Smooth muscle cell of the brain vasculature (primary cell): ENCODE measurements around the gene GALNTL6.
A peak's percentile ranks its signal among the peaks of the same experiment; 100 is the strongest.

ENCODE experiments used
- DNase-seq: peaks from one replicate; pipeline ENCODE4 v3.0.0-alpha.2; 2012; ENCODE audit warnings: low read depth, low spot score

The GALNTL6 gene

DNA sequence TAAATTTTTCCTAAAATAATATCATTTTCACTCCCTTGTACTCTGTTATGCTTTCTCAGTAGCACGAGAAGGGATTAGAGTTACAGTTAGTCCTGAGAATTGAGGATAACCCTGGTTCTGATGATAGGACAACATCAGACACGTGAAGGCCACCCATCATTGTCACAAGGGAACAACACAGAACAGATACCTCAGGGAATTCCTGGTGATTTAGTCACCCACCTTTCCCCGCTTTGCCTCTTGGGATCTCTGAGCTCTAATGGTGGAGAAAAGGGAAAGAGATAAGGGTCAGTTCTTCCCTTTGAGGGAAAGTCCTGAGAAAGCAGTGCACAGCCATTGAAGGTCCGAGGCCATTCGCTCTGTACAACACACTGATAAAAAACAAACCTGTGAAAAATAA, 1243.1 kb downstream of the GALNTL6 start:
- no peak for DNase-seq

DNA sequence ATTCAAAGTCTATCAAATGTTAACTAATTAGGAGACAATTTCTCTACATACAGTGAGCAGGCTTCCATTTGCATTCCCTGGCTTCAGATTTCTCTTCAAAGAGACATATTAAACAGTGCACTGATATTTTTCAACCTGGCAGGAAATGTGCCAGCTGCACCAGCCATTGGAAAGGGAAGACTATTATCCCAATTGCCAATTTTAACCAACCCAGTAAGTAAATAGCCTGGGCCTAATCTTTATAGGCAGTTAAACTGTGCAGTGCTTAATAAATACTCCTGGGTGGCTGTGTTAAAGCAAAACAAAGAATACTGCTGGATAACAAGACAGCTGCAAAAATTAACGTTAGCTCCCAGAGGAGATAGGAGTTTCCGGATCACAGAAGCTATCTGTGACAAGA, 1243.5 kb downstream of the GALNTL6 start:
- DNase-seq, result no peak

DNA sequence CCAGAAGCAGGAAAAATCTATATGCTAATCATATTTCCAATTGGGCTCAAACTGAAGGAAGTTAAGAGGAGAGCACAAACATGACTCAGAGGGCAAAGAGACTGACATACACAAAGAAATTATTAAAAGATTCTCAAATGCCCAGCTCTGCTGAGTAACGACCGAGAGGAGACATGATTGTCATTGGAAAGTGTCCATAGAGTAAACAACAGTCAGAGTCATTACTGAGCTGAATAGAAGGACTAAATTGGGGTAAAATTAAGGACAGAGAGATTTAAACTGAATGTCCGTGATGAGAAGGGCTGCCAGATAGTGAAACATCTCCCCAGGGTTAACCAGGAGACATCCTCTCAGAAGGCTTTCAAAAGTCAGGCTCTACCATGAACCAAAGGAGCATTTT, 1244.2 kb downstream of the GALNTL6 start:
- DNase-seq, result no peak

DNA sequence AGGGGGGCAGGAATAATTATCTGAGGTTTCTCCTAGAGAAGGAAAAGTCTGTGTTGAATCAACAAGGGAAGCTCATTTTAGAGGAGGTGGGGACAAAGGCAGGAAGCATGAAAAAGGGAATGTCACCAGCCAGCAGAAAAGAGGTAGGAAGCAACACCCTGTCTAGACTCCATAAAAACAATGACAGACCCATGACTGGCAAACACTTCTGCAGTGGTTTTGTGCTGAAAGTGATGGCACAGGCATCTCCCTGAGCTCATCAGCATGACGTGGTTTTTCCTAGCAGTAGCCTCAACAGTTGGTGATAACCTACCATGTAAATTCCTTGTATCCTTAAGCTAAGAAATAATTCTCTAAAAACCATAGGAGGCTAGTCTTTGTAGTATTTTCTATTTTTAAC, 1244.7 kb downstream of the GALNTL6 start:
- no peak for DNase-seq

DNA sequence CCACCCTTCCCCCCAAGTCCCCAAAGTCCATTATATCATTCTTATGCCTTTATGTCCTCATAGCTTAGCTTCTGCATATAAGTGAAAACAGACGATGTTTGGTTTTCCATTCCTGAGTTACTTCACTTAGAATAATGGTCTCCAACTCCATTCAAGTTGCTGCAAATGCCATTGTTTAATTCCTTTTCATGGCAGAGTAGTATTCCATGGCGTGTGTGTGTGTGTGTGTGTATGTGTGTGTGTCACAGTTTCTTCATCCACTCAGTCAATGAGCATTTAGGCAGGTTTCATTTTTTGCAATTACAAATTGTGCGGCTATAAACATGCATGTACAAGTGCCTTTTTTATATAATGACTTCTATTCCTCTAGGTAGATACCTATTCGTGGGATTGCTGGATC, 1248.0 kb downstream of the GALNTL6 start:
- no peak for DNase-seq

DNA sequence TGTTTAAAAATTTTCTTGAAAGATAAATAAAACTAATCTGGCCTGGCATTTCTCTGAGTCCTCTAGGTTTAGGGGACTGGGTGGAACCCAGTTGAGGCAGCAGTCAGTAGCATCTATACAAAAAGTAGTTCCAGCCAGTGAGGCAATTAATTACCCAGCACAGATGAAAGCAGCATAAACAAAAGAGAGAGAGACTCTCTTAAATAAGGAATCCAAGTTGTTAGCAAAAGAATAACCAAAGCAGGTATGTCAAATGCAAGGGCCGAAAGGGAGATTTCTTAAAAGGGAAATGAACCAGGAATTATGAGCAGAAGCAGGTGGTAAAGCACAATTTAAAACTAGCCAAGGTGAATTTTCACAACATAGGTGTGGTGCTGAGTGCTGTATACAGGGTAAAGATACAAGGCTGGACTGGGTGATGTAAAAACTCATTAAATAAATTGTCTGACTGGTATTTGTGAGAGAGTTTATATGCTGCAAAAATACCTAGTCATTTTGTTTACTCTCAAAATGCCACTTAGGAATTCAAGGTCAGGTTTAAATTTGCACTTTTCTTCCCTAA, 1260.8 kb downstream of the GALNTL6 start:
- DNase-seq, result no peak

DNA sequence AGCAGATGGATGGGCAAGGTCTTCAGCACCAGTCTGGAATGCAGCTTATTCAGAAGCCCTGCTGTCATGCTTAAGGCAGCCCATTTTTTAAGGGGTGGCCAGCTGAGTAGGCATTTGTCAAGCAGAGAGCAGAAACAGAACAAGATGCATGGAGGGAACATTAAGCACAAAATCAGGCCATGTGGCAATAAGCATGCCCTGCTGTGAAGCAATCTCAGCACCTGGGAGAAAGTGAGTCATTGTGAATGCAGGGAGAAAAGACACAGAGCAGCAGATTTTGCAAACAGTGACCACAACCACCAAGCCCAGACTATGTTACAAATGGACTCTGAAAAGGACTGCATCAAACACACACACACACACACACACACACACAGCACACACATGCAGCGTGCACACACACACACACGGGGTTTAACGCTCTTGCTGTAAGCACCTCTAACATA, 1261.3 kb downstream of the GALNTL6 start:
- DNase-seq, result peak; percentile 84

DNA sequence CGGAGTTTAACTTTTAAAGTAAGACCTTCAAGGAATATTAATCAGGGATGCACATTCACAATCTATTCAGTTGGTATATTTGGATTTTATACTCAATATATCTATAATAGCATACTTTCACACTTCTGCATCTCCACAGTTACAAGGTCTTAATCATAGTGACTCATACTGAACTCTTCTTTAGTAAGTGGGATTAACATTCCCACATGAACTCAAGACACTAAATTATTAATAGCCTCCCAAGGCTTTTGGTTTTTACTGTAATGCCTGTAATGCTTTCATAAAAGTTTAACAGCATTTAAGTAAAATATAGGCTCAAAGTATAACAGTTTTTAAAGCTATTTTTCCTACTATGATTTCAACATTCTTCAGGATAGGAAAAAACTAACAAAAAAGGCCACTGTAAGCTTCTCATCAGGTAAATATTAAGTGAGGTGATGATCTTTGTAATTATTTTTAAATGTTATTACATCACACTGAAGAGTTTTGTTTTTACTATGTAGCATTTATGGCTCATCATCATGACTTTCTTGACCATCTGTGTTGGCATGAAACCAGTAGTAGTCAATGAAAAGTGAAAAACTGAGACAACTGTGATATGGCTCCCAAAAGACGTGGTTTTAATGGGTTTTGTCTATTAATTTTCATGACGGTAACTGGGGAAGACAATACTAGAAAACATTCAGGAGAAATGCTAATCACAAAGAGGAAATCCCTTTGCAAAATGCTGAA, 1263.9 kb downstream of the GALNTL6 start:
- DNase-seq, result no peak

DNA sequence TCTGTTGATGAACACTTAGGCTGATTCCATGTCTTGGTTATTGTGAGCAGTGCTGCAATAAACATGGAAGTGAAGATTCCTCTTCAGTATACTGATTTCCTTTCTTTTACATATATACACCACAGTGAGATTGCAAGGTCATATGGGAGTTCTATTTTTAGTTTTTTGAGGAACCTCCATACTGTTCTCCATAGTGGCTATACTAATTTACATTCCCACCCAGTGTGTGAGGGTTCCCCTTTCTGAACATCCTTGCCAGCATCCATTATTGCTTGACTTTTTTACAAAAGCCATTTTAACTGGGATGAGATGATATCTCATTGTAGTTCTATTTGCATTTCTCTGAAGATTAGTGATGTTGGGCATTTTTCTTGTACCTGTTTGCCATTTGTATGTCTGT, 1274.9 kb downstream of the GALNTL6 start:
- DNase-seq, result no peak
